Thoracic aorta (tissue), 2 donors: ENCODE results near the gene HOXB8. TPM values are rescaled to one million over a fixed set of nuclear protein-coding genes. Genes with fewer than 3 reads are reported as not detected.

ENCODE experiments used
- ATAC-seq: fragments of 150-250 bp; one replicate; pipeline ENCODE4 v1.8.0; 2017; ENCODE audit warnings: low read depth; ENCODE audit not compliant: insufficient number of reproducible peaks, low FRiP score
- DNase-seq: peaks from one replicate; pipeline ENCODE4 v3.0.0-alpha.2; 2020; ENCODE audit warnings: low spot score
- H3K27ac ChIP-seq, 2 donors: fragments of 200-600 bp; sonication (generic); 1 replicate in 1 of 2; 2 replicates in 1 of 2; pipeline ENCODE4 v1.5.1; 2016; ENCODE audit warnings: mild to moderate bottlenecking in 2 of 2, moderate library complexity in 2 of 2
- H3K27me3 ChIP-seq: fragments of 200-600 bp; sonication (generic); replicated peaks from 2 replicates; pipeline ENCODE4 v1.6.0; 2016; ENCODE audit warnings: mild to moderate bottlenecking; ENCODE audit not compliant: insufficient read depth
- H3K36me3 ChIP-seq: fragments of 200-600 bp; sonication (generic); one replicate; pipeline ENCODE4 v1.5.1; 2016
- H3K4me1 ChIP-seq, 2 donors: fragments of 200-600 bp; sonication (generic); 1 replicate in 1 of 2; 2 replicates in 1 of 2; pipeline versions ENCODE4 v1.5.1 to v1.6.0; 2016; ENCODE audit warnings: low read depth in 2 of 2, mild to moderate bottlenecking in 1 of 2; ENCODE audit not compliant: control insufficient read depth in 1 of 2
- H3K4me3 ChIP-seq: fragments of 200-600 bp; sonication (generic); 2 replicates; pipeline ENCODE4 v1.5.1; 2016; ENCODE audit warnings: mild to moderate bottlenecking
- H3K9me3 ChIP-seq: fragments of 200-600 bp; sonication (generic); 2 replicates; pipeline ENCODE4 v1.5.1; 2016
- CTCF ChIP-seq: fragments of 200-600 bp; sonication (generic); IDR thresholded peaks from one replicate; pipeline ENCODE4 v1.5.1; 2019; ENCODE audit warnings: antibody characterized with exemption
- total RNA-seq, 2 donors: library from RNA; depleted of rRNA; stranded (reverse); fragments of >200 nt; gene quantifications; one replicate each; pipeline versions ENCODE4 v1.1.0 to v1.2.3, GENCODE V29; 2016

HOXB8 gene
- total RNA-seq, 2 donors from 2014 or later, result 1.4 TPM; not detected in 1

- Histone ChIP-seq H3K9me3 (no peaks in the 10 kb centered on the region), H3K36me3 (peaks cover 8% of the 10 kb centered on the region), H3K27me3 (no peaks in the 10 kb centered on the region), H3K4me1 (peaks cover 5 to 18% of the 10 kb centered on the region in 2 donors), H3K4me3 (peak overlapping the region; percentile 72), H3K27ac (peak overlapping the region in 1 of 2 donors; percentile 28)
- ATAC-seq, result no peak
- TF ChIP-seq CTCF, result no peak
- DNase-seq, result no peak
Measured at GRCh38 chr17:48592577-48592976, 22.5 kb downstream of the HOXB8 start.

GRCh38 chr17:48592057-48592514 lies 23.0 kb downstream of the HOXB8 start:
- ATAC-seq (no peak), DNase-seq (no peak)
- Histone ChIP-seq H3K36me3 (peaks cover 8% of the 10 kb centered on the region), H3K4me3 (peak overlapping the region; percentile 72), H3K4me1 (peaks cover 5 to 13% of the 10 kb centered on the region in 2 donors), H3K27ac (no peak overlapping the region), H3K27me3 (no peaks in the 10 kb centered on the region), H3K9me3 (no peaks in the 10 kb centered on the region)
- TF ChIP-seq CTCF, result no peak

GRCh38 chr17:48591255-48592056 lies 23.6 kb downstream of the HOXB8 start:
- ATAC-seq, result no peak
- no peak for DNase-seq
- Histone ChIP-seq H3K4me3 (no peak overlapping the region), H3K36me3 (peaks cover 8% of the 10 kb centered on the region), H3K9me3 (no peaks in the 10 kb centered on the region), H3K27me3 (no peaks in the 10 kb centered on the region), H3K4me1 (peaks cover 10 to 11% of the 10 kb centered on the region in 2 donors), H3K27ac (no peak overlapping the region)
- TF ChIP-seq CTCF, result no peak

GRCh38 chr17:48590607-48591161 lies 24.4 kb downstream of the HOXB8 start:
- Histone ChIP-seq H3K27ac (no peak overlapping the region), H3K4me1 (peaks cover 13 to 17% of the 10 kb centered on the region in 2 donors), H3K36me3 (peaks cover 5% of the 10 kb centered on the region), H3K27me3 (no peaks in the 10 kb centered on the region), H3K9me3 (no peaks in the 10 kb centered on the region), H3K4me3 (no peak overlapping the region)
- DNase-seq, result no peak
- no peak for TF ChIP-seq CTCF
- no peak for ATAC-seq

GRCh38 chr17:48589831-48590606 lies 25.1 kb downstream of the HOXB8 start, which contains the start of gene HOXB3:
Gene HOXB3 (minus strand): TSS chr17:48590241. CDS start chr17:48552474, 37,767 bp downstream.
- Histone ChIP-seq H3K4me1 (peaks cover 13 to 17% of the 10 kb centered on the region in 2 donors), H3K27ac (peak within 1 kb of the TSS in 1 of 2 donors; percentile 38), H3K36me3 (peaks cover under 1% of the 10 kb centered on the region), H3K27me3 (no peaks in the 10 kb centered on the region), H3K9me3 (no peaks in the 10 kb centered on the region), H3K4me3 (peak within 1 kb of the TSS; percentile 37)
- ATAC-seq (no peak), DNase-seq (no peak)
- TF ChIP-seq CTCF, result no peak
